PC-3 (cell line): ENCODE measurements around the gene FUT1. TPM values are rescaled to one million over a fixed set of nuclear protein-coding genes. Genes with fewer than 3 reads are reported as not detected.
"Not testable (repeated sequence)": the region's sequence is repeated elsewhere in the genome, so short reads cannot be mapped to it uniquely, and the experiment has no call there.

Source experiments
- ATAC-seq: fragments of 200-7000 bp; cut with Tn5 transposase; 2 replicates; pipeline ENCODE4 v1.9.1; 2020; ENCODE audit warnings: mild to moderate bottlenecking, moderate library complexity
- BruUV-seq: library from RNA; stranded (reverse); fragments of 400-500 nt; replicated peaks from 2 replicates; lab custom pipeline; 2021; lab: Mats Ljungman, UMichigan
- CTCF ChIA-PET: fragments of 300-600 bp; sonication (Branson Sonifier 250); formaldehyde crosslinking; loops from one replicate; lab custom pipeline; 2022; ENCODE audit warnings: antibody characterized with exemption; lab: Charles Lee
- POLR2A ChIA-PET: fragments of 300-600 bp; sonication (Branson Sonifier 250); formaldehyde crosslinking; loops from one replicate; lab custom pipeline; 2022; ENCODE audit warnings: antibody characterized with exemption; ENCODE audit not compliant: unreplicated experiment; lab: Charles Lee
- DNase-seq: peaks from one replicate; pipeline ENCODE4 v3.0.0-alpha.2; 2015
- H2AFZ ChIP-seq: fragments of 300-600 bp; sonication (generic); 2 replicates; pipeline ENCODE4 v1.6.0; 2016; ENCODE audit warnings: antibody characterized with exemption, low read length
- H3F3A ChIP-seq: fragments of 300-600 bp; sonication (generic); one replicate; pipeline ENCODE4 v1.6.0; 2017; ENCODE audit warnings: antibody characterized with exemption, low read length, control low read depth, mild to moderate bottlenecking; ENCODE audit not compliant: unreplicated experiment
- H3K27ac ChIP-seq: fragments of 300-600 bp; sonication (generic); 2 replicates; pipeline ENCODE4 v1.5.1; 2016; ENCODE audit warnings: mild to moderate bottlenecking, low read length
- H3K27me3 ChIP-seq: fragments of 300-600 bp; sonication (generic); 2 replicates; pipeline ENCODE4 v1.6.1; 2016; ENCODE audit warnings: low read length, mixed read lengths
- H3K36me3 ChIP-seq: fragments of 300-600 bp; sonication (generic); 2 replicates; pipeline ENCODE4 v1.6.1; 2016; ENCODE audit warnings: low read depth, mixed run types, low read length, mixed read lengths
- H3K4me1 ChIP-seq: fragments of 300-600 bp; sonication (generic); 2 replicates; pipeline ENCODE4 v1.5.1; 2016; ENCODE audit warnings: low read length; ENCODE audit not compliant: insufficient read depth
- H3K4me2 ChIP-seq: fragments of 300-600 bp; sonication (generic); 2 replicates; pipeline ENCODE4 v1.6.0; 2016; ENCODE audit warnings: low read length
- H3K4me3 ChIP-seq: fragments of 300-600 bp; sonication (generic); 2 replicates; pipeline ENCODE4 v1.5.1; 2016; ENCODE audit warnings: mild to moderate bottlenecking, low read length, mixed read lengths
- H3K79me2 ChIP-seq: fragments of 300-600 bp; sonication (generic); 2 replicates; pipeline ENCODE4 v1.6.1; 2017; ENCODE audit warnings: low read length, mixed read lengths
- H3K9ac ChIP-seq: fragments of 300-600 bp; sonication (generic); 2 replicates; pipeline ENCODE4 v1.6.0; 2016; ENCODE audit warnings: mild to moderate bottlenecking, low read length
- H3K9me2 ChIP-seq: fragments of 300-600 bp; sonication (generic); replicated peaks from 2 replicates; pipeline ENCODE4 v1.6.1; 2016; ENCODE audit warnings: mixed run types, low read length, mixed read lengths
- H3K9me3 ChIP-seq: fragments of 300-600 bp; sonication (generic); 2 replicates; pipeline ENCODE4 v1.6.1; 2016; ENCODE audit warnings: low read length, mixed read lengths
- H4K20me1 ChIP-seq: fragments of 300-600 bp; sonication (generic); 2 replicates; pipeline ENCODE4 v1.6.1; 2016; ENCODE audit warnings: low read length, mixed read lengths
- CTCF ChIP-seq: fragments of 300-600 bp; sonication (generic); conservative IDR thresholded peaks from 2 replicates; pipeline ENCODE4 v1.5.1; 2017; ENCODE audit warnings: antibody characterized with exemption, low read depth, mild to moderate bottlenecking, low read length
- EZH2 ChIP-seq: fragments of 300-600 bp; sonication (generic); IDR thresholded peaks from one replicate; pipeline ENCODE4 v1.6.1; 2017; ENCODE audit warnings: antibody characterized with exemption, mild to moderate bottlenecking, low read length; ENCODE audit not compliant: unreplicated experiment
- EZH2phosphoT487 ChIP-seq: fragments of 300-600 bp; sonication (generic); IDR thresholded peaks from 2 replicates; pipeline ENCODE4 v1.6.1; 2018; ENCODE audit warnings: mild to moderate bottlenecking, antibody characterized with exemption, low read length, borderline replicate concordance
- intact Hi-C: fragments of 100-400 bp; cut with micrococcal nuclease; formaldehyde crosslinking; loops from 2 replicates; pipeline ENCODE4 v1.9.0; 2023
- total RNA-seq: library from RNA; depleted of rRNA; stranded (reverse); fragments of >200 nt; gene quantifications from 2 replicates; pipeline ENCODE4 v1.2.3, GENCODE V29; 2014

FUT1 gene
- total RNA-seq, 1 experiment from 2014 or later, result 4.6 TPM

- ATAC-seq, result no peak
- POLR2A ChIA-PET, result no interaction called here
- intact Hi-C loops, result no loop called here
These were observed 32.9 kb downstream of the FUT1 start, which contains the start of gene MAMSTR for GRCh38 chr19:48719263-48720171. Gene MAMSTR (minus strand): TSS chr19:48719725. CDS start chr19:48719031, 694 bp downstream.

GRCh38 chr19:48718711-48719231 lies 33.7 kb downstream of the FUT1 start:
- no peaks in the 10 kb centered on the region for H3F3A ChIP-seq
- POLR2A ChIA-PET, result no interaction called here
- no peaks in the 10 kb centered on the region for H3K9me2 ChIP-seq
- no peaks in the 10 kb centered on the region for H3K4me1 ChIP-seq
- no peaks in the 10 kb centered on the region; the same call in 1 of the 2 replicates for H3K79me2 ChIP-seq
- ATAC-seq, result no peak
- no peak overlapping the region for H2AFZ ChIP-seq
- no peak for TF ChIP-seq CTCF
- TF ChIP-seq EZH2phosphoT487, result no peak
- no peak for TF ChIP-seq EZH2
- CTCF ChIA-PET, result no interaction called here
- no peak overlapping the region for H3K4me2 ChIP-seq
- no TSS peak for BruUV-seq
- H3K27me3 ChIP-seq, result no peaks in the 10 kb centered on the region
- H3K27ac ChIP-seq, result no peak overlapping the region
- no peak for DNase-seq
- H3K36me3 ChIP-seq, result no peaks in the 10 kb centered on the region
- H3K9ac ChIP-seq, result no peak overlapping the region
- H4K20me1 ChIP-seq, result no peaks in the 10 kb centered on the region
- H3K9me3 ChIP-seq, result no peaks in the 10 kb centered on the region
- intact Hi-C loops, result no loop called here
- H3K4me3 ChIP-seq, result no peak overlapping the region

More at GRCh38 chr19:48719263-48720171, 32.9 kb downstream of the FUT1 start, which contains the start of gene MAMSTR:
- H3K9ac ChIP-seq, result no peak within 1 kb of the TSS
- no peak for DNase-seq
- no TSS peak for BruUV-seq
- H3K4me1 ChIP-seq, result no peaks in the 10 kb centered on the region
- CTCF ChIA-PET, result no interaction called here
- peak within 1 kb of the TSS; percentile 80 for H3K4me2 ChIP-seq
- no peaks in the 10 kb centered on the region for H4K20me1 ChIP-seq
- no peaks in the 10 kb centered on the region for H3K36me3 ChIP-seq
- no peak for TF ChIP-seq CTCF
- TF ChIP-seq EZH2, result no peak
- no peak for TF ChIP-seq EZH2phosphoT487
- no peaks in the 10 kb centered on the region for H3K27me3 ChIP-seq
- H3K79me2 ChIP-seq, result no peaks in the 10 kb centered on the region
- no peaks in the 10 kb centered on the region for H3K9me3 ChIP-seq
- peak within 1 kb of the TSS; percentile 85 for H2AFZ ChIP-seq
- H3F3A ChIP-seq, result no peaks in the 10 kb centered on the region
- H3K4me3 ChIP-seq, result peak within 1 kb of the TSS; percentile 69
- no peak within 1 kb of the TSS for H3K27ac ChIP-seq
- H3K9me2 ChIP-seq, result no peaks in the 10 kb centered on the region

- H4K20me1 ChIP-seq, DNase-seq, ATAC-seq, intact Hi-C loops, H3K9me2 ChIP-seq, H3K79me2 ChIP-seq, H3K4me1 ChIP-seq, CTCF ChIA-PET, H3F3A ChIP-seq, H3K36me3 ChIP-seq, H3K4me3 ChIP-seq, H3K4me2 ChIP-seq, H3K27ac ChIP-seq, H3K9ac ChIP-seq, POLR2A ChIA-PET, H3K9me3 ChIP-seq, BruUV-seq, H2AFZ ChIP-seq, H3K27me3 ChIP-seq: not testable (repeated sequence)
These were observed 34.3 kb downstream of the FUT1 start for GRCh38 chr19:48718106-48718505.
